Measurements from ENCODE around the gene PORCN. TPM values are rescaled to one million over a fixed set of nuclear protein-coding genes. Genes with fewer than 3 reads are reported as not detected.
"Not testable (repeated sequence)": the region's sequence is repeated elsewhere in the genome, so short reads cannot be mapped to it uniquely, and the experiment has no call there.

Gene PORCN
- total RNA-seq, 6 donors from 2014 or later, result 10.0 to 53.4 (median 14.3) TPM

DNA sequence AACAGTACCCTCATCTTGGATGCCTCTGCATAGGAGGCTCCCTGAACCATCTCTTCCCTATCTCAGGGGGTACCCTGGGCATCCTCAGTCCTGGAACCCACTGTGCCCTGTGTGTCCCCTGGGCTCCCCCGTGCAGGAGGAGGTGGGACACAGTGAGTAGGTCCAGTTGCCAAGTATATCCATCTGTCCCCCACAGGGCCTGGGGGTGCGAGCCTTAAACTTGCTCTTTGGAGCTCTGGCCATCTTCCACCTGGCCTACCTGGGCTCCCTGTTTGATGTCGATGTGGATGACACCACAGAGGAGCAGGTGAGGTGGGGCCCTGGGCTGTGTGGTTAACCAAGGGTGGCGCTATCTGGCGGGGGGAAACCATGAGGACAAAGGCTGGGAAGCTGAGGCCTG is 8.2 kb downstream of the PORCN start:
- Histone ChIP-seq H3K27me3 (no peaks in the 10 kb centered on the region), H3K4me3 (no peak overlapping the region), H3K36me3 (peaks cover 0 to 9% (median 3%) of the 10 kb centered on the region in 4 donors), H3K27ac (no peak overlapping the region), H3K9me3 (no peaks in the 10 kb centered on the region), H3K4me1 (no peaks in the 10 kb centered on the region)
- no peak for ATAC-seq (ENCODE audit: low FRiP score in 2 of 2)
- TF ChIP-seq POLR2AphosphoS5 (IDR thresholded peaks at IDR 0.05) (no peak), EP300 (IDR thresholded peaks at IDR 0.05) (no peak), POLR2A (IDR thresholded peaks at IDR 0.05) (no peak)
- TF ChIP-seq, protein P1, sequence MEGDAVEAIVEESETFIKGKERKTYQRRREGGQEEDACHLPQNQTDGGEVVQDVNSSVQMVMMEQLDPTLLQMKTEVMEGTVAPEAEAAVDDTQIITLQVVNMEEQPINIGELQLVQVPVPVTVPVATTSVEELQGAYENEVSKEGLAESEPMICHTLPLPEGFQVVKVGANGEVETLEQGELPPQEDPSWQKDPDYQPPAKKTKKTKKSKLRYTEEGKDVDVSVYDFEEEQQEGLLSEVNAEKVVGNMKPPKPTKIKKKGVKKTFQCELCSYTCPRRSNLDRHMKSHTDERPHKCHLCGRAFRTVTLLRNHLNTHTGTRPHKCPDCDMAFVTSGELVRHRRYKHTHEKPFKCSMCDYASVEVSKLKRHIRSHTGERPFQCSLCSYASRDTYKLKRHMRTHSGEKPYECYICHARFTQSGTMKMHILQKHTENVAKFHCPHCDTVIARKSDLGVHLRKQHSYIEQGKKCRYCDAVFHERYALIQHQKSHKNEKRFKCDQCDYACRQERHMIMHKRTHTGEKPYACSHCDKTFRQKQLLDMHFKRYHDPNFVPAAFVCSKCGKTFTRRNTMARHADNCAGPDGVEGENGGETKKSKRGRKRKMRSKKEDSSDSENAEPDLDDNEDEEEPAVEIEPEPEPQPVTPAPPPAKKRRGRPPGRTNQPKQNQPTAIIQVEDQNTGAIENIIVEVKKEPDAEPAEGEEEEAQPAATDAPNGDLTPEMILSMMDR (IDR thresholded peaks at IDR 0.05), result no peak
- 74% methylated on average over 5 of the region's 5 CpGs; no CpG with 5 or more reads in 1 of the 2 donors for WGBS, 2 donors
- DNase-seq, result no peak

DNA sequence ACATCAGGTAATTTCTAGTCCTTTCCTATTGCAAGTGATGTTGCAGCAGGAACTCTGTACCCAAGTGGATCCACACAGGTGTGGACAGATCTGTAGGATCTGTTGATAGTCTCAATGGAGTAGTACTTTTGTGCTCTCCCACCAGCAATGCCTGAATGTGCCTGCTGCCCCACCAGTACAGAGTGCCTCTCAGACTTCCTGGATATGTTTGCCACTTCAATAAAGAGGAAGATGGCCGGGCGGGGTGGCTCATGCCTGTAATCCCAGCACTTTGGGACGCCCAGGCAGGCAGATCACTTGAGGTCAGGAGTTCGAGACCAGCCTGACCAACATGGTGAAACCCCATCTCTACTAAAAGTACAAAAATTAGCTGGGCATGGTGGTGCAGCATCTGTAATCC is 10.7 kb downstream of the PORCN start:
- H3K27me3 ChIP-seq; ATAC-seq (ENCODE audit: low FRiP score in 2 of 2); H3K4me3 ChIP-seq; H3K9me3 ChIP-seq; H3K36me3 ChIP-seq; DNase-seq; H3K27ac ChIP-seq; H3K4me1 ChIP-seq: not testable (repeated sequence)
- WGBS, 2 donors, result 52% methylated on average over 4 of the region's 4 CpGs; no CpG with 5 or more reads in 1 of the 2 donors

DNA sequence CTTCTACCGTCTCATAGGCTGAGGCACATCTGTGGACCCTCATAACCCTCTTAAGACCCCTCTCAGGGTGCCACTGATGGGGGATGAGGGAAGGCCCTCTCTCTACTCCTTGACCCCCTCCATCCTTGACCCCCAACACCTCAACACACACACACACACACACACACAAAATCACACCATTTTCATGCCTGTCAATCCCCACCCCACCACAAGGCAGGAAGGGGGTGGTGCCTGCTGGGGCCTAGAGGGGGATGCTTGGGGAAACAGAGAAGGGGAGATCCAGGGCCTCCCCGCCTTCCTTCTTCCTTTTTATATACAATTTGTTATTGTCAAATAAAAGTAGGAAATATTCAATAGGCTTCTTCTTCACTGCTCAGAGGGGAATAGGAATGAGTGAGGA is 11.7 kb downstream of the PORCN start:
- ATAC-seq (ENCODE audit: low FRiP score in 2 of 2), result no peak
- H3K27me3 ChIP-seq, result no peaks in the 10 kb centered on the region
- WGBS, 2 donors, result 75% methylated on average over 2 of the region's 2 CpGs
- no peak for DNase-seq
- H3K4me3 ChIP-seq, result no peak overlapping the region
- H3K9me3 ChIP-seq, result no peaks in the 10 kb centered on the region
- peaks cover 0 to 10% (median 3%) of the 10 kb centered on the region in 4 donors for H3K36me3 ChIP-seq
- H3K4me1 ChIP-seq, result peaks cover 0 to 7% (median 5%) of the 10 kb centered on the region in 4 donors
- H3K27ac ChIP-seq, result no peak overlapping the region
- TF ChIP-seq POLR2AphosphoS5 (IDR thresholded peaks at IDR 0.05) (no peak), EP300 (IDR thresholded peaks at IDR 0.05) (no peak), POLR2A (IDR thresholded peaks at IDR 0.05) (no peak)
- TF ChIP-seq, protein P1 (IDR thresholded peaks at IDR 0.05), result no peak

DNA sequence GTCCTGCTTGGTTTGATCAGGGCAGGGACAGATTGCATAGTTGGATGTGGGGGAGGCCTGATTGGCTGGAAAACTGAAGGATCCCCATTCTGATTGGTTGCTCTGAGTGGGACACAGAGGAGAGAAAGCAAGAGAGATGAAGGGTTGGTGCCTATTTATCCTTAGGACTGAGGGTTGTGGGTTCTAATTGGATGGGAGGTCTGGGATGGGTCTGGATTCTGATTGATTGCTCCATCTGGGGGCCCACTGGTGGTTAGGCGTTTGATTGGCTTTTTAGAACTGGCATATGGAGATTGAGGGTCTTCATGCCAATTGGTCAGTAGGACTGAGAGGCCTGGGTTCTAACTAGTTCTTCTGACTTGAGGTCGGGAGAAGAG is 12.2 kb downstream of the PORCN start:
- no peaks in the 10 kb centered on the region for H3K9me3 ChIP-seq
- H3K27ac ChIP-seq, result peak overlapping the region in 2 of 4 donors; percentile 83 to 88
- H3K4me1 ChIP-seq, result peaks cover 0 to 7% (median 5%) of the 10 kb centered on the region in 4 donors
- no peaks in the 10 kb centered on the region for H3K27me3 ChIP-seq
- H3K36me3 ChIP-seq, result peaks cover 0 to 8% (median under 1%) of the 10 kb centered on the region in 4 donors
- DNase-seq (no peak), ATAC-seq (ENCODE audit: low FRiP score in 2 of 2) (no peak)
- WGBS, 2 donors, result 61 to 67% methylated on average over 1 to 2 of the region's 2 CpGs
- H3K4me3 ChIP-seq, result peak overlapping the region in 3 of 4 donors; percentile 58 to 68 (median 68)
- no peak for TF ChIP-seq POLR2A (IDR thresholded peaks at IDR 0.05)
- TF ChIP-seq, protein P1 (IDR thresholded peaks at IDR 0.05), result no peak
- no peak for TF ChIP-seq EP300 (IDR thresholded peaks at IDR 0.05)
- TF ChIP-seq POLR2AphosphoS5 (IDR thresholded peaks at IDR 0.05), result no peak

DNA sequence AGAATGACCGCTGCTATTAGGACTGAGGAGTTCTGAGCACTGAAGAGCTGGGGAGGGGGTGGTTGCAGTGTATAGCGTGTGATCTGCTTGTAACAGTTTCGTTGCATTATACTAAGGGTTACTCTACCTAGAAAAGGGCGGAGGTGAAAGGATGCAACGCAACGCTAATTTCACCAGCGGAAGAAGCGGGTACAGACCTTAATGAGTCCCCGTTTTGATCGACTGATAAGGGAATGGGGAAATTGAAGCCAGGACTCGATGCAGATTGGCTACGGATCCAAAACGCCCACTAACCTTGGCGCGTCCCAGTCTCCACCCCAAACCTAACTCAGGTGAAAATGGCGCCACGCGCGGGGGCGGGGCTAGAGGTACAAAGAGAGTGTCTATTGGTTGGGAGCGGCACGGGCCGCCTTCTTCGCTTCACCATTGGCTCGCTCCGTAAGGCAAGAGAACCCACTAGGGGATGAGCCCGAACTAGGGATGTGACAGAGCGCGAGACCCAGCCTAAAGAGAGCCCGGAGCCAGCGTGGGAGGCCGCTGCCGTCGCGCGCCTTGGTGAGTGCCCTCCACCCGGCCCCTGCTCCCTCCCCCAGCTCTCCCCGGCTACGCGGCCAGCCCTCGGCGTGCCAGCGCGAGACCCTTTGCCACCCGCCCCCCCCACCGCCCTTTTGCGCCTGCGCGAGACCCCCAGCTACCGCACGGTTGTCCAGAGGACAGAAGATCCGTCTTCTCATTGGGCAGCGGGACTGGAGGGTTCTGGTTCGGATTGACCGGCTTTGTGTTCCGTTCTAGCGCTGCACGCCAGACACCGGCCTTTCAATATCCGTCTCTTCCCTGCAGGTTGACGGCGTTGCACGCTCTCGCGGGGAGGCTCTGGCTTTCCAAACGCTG is 12.8 kb downstream of the PORCN start, which contains the start of gene EBP:
EBP (plus strand) TSS at position 456 of the 891 bp plus-strand sequence. CDS start 1,964 bp downstream, outside the sequence.
- Histone ChIP-seq H3K27ac (peak within 1 kb of the TSS; percentile 72 to 88 (median 79)), H3K4me3 (peak within 1 kb of the TSS; percentile 41 to 68 (median 63)), H3K9me3 (no peaks in the 10 kb centered on the region), H3K36me3 (peaks cover 0 to 3% (median 0%) of the 10 kb centered on the region in 4 donors), H3K4me1 (peaks cover 0 to 7% (median 5%) of the 10 kb centered on the region in 4 donors), H3K27me3 (no peaks in the 10 kb centered on the region)
- WGBS, 2 donors, result 0 to 36% methylated on average over 17 to 61 of the region's 66 CpGs
- TF ChIP-seq POLR2AphosphoS5 (IDR thresholded peaks at IDR 0.05) (peak; percentile 12 to 75), POLR2A (IDR thresholded peaks at IDR 0.05) (peak in 1 of 4 donors; percentile 76), EP300 (IDR thresholded peaks at IDR 0.05) (no peak)
- ATAC-seq (ENCODE audit: low FRiP score in 2 of 2) (peak; percentile 96 to 99), DNase-seq (peak; percentile 94 to 96)
